Measurements from ENCODE around the gene RASSF8. TPM values are rescaled to one million over a fixed set of nuclear protein-coding genes. Genes with fewer than 3 reads are reported as not detected.

Gene RASSF8
- total RNA-seq, 1 experiment from 2014 or later = 51.2 TPM

DNA sequence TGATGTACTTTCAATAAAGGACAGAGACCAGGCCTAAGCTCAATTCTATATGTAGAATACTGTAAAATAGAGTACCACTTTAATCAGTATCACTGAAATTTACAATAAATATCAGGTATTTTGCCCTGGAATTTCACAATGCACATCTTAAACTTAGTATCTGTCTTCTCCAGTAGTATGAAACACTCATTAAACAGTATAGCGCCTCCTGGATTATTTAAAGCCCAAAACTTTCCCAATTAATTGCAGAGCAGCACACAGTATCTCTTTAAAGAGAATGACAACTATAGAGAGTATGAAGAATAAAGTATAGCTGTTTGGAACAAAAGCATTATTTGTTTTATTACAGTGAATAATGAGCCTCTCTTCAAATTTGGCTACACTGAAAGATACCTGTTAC lies 86.1 kb downstream of the RASSF8 start:
- peak overlapping the region; percentile 70 for H3K4me2 ChIP-seq (ENCODE audit: low read length)
- H3K27ac ChIP-seq (ENCODE audit: low read length) = peak overlapping the region; percentile 47
- CTCF ChIA-PET = interaction anchor here (0.9 kb wide), 1 partner anchor 47 kb away, joined by 3 read pairs; no protein-coding TSS in a partner anchor
- ATAC-seq = no peak
- no peak overlapping the region for H3K9ac ChIP-seq (ENCODE audit: low read length)
- no peak overlapping the region for H2AFZ ChIP-seq (ENCODE audit: low read length)
- no peaks in the 10 kb centered on the region for H3K9me3 ChIP-seq (ENCODE audit: low read length)
- H4K20me1 ChIP-seq (ENCODE audit: low read length) = no peaks in the 10 kb centered on the region; the same call in 1 of the 2 replicates
- H3K27me3 ChIP-seq (ENCODE audit: low read length) = no peaks in the 10 kb centered on the region
- TF ChIP-seq, protein P1, sequence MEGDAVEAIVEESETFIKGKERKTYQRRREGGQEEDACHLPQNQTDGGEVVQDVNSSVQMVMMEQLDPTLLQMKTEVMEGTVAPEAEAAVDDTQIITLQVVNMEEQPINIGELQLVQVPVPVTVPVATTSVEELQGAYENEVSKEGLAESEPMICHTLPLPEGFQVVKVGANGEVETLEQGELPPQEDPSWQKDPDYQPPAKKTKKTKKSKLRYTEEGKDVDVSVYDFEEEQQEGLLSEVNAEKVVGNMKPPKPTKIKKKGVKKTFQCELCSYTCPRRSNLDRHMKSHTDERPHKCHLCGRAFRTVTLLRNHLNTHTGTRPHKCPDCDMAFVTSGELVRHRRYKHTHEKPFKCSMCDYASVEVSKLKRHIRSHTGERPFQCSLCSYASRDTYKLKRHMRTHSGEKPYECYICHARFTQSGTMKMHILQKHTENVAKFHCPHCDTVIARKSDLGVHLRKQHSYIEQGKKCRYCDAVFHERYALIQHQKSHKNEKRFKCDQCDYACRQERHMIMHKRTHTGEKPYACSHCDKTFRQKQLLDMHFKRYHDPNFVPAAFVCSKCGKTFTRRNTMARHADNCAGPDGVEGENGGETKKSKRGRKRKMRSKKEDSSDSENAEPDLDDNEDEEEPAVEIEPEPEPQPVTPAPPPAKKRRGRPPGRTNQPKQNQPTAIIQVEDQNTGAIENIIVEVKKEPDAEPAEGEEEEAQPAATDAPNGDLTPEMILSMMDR (conservative IDR thresholded peaks at IDR 0.05; ENCODE audit: low read depth, low read length) = peak; percentile 59
- TF ChIP-seq EZH2 (IDR thresholded peaks at IDR 0.05; ENCODE audit: low read length, unreplicated experiment) (no peak), EZH2phosphoT487 (IDR thresholded peaks at IDR 0.05; ENCODE audit: borderline replicate concordance, low read length) (no peak)
- POLR2A ChIA-PET (ENCODE audit: unreplicated experiment) = no interaction called here
- no peak overlapping the region for H3K4me3 ChIP-seq (ENCODE audit: low read length)
- H3K79me2 ChIP-seq (ENCODE audit: low read length) = peaks cover 78% of the 10 kb centered on the region
- no peaks in the 10 kb centered on the region for H3K9me2 ChIP-seq (replicated peaks; ENCODE audit: low read length)
- DNase-seq = no peak
- intact Hi-C loops (cut with micrococcal nuclease) = loop anchor here (2.0 kb wide), 1 partner anchor 52 kb away; no protein-coding TSS in a partner anchor
- no peaks in the 10 kb centered on the region for H3K36me3 ChIP-seq (ENCODE audit: low read depth, low read length)
- H3K4me1 ChIP-seq (ENCODE audit: insufficient read depth, low read length) = peaks cover 57% of the 10 kb centered on the region
- H3F3A ChIP-seq (ENCODE audit: low read length, unreplicated experiment) = no peaks in the 10 kb centered on the region
- no TSS peak for BruUV-seq (replicated peaks)

DNA sequence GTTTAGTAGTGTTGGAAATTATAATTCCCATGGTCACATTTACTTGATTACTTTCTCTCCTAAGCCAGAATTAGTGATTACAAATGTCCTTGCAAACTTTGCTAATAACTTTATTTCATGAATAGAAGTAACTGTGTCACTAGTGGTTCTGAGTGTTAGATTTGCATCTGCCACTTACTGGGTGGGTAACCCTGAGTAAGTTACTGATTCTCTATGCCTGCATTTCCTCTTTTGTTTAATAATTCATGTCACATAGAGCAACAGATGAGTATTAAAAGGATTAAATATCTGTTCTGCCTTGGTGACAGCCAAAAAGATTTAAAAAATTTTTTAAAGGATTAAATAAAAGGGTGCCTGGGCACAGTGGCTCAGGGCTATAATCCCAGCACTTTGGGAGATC lies 87.7 kb downstream of the RASSF8 start:
- Histone ChIP-seq H3K4me2 (ENCODE audit: low read length) (peak overlapping the region; percentile 70; the same call in 1 of the 2 replicates), H3K9me3 (ENCODE audit: low read length) (no peaks in the 10 kb centered on the region), H2AFZ (ENCODE audit: low read length) (no peak overlapping the region), H3K4me1 (ENCODE audit: insufficient read depth, low read length) (peaks cover 57% of the 10 kb centered on the region), H3K9ac (ENCODE audit: low read length) (no peak overlapping the region), H3K36me3 (ENCODE audit: low read depth, low read length) (no peaks in the 10 kb centered on the region), H3K9me2 (replicated peaks; ENCODE audit: low read length) (no peaks in the 10 kb centered on the region), H3F3A (ENCODE audit: low read length, unreplicated experiment) (no peaks in the 10 kb centered on the region), H3K79me2 (ENCODE audit: low read length) (peaks cover 80% of the 10 kb centered on the region), H3K4me3 (ENCODE audit: low read length) (no peak overlapping the region), H3K27me3 (ENCODE audit: low read length) (no peaks in the 10 kb centered on the region), H3K27ac (ENCODE audit: low read length) (no peak overlapping the region), H4K20me1 (ENCODE audit: low read length) (no peaks in the 10 kb centered on the region; the same call in 1 of the 2 replicates)
- intact Hi-C loops (cut with micrococcal nuclease) = no loop called here
- ChIA-PET POLR2A (ENCODE audit: unreplicated experiment) (no interaction called here), CTCF (no interaction called here)
- DNase-seq (no peak), ATAC-seq (no peak)
- no TSS peak for BruUV-seq (replicated peaks)
- TF ChIP-seq, protein P1 (conservative IDR thresholded peaks at IDR 0.05; ENCODE audit: low read depth, low read length) = no peak

DNA sequence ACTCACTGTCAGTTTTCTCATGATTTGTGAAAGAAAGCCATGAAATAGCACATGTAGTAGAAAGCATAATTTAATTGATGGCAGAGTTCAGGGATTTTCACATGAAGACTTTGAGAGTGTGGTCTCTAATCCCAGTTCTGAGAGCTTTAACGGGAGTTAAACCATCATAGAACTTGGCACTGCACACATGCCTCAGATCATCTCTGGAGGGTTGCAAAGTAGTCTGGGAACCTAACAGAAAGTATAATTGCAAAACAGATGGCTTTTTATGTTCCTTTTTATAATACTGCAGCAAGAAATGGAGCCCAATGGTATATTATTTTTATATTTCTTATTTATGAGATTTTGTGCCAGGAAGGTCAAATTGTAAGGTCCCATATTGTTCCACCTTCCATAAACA lies 88.4 kb downstream of the RASSF8 start:
- no peak overlapping the region for H3K4me2 ChIP-seq (ENCODE audit: low read length)
- ChIA-PET CTCF (no interaction called here), POLR2A (ENCODE audit: unreplicated experiment) (no interaction called here)
- H3K4me1 ChIP-seq (ENCODE audit: insufficient read depth, low read length) = peaks cover 55% of the 10 kb centered on the region
- intact Hi-C loops (cut with micrococcal nuclease) = no loop called here
- H3K27ac ChIP-seq (ENCODE audit: low read length) = no peak overlapping the region
- H3K79me2 ChIP-seq (ENCODE audit: low read length) = peaks cover 79% of the 10 kb centered on the region
- H4K20me1 ChIP-seq (ENCODE audit: low read length) = no peaks in the 10 kb centered on the region; the same call in 1 of the 2 replicates
- no peaks in the 10 kb centered on the region for H3K9me3 ChIP-seq (ENCODE audit: low read length)
- TF ChIP-seq EZH2phosphoT487 (IDR thresholded peaks at IDR 0.05; ENCODE audit: borderline replicate concordance, low read length) (no peak), EZH2 (IDR thresholded peaks at IDR 0.05; ENCODE audit: low read length, unreplicated experiment) (no peak)
- TF ChIP-seq, protein P1 (conservative IDR thresholded peaks at IDR 0.05; ENCODE audit: low read depth, low read length) = no peak
- H3K9me2 ChIP-seq (replicated peaks; ENCODE audit: low read length) = no peaks in the 10 kb centered on the region
- H3K9ac ChIP-seq (ENCODE audit: low read length) = no peak overlapping the region
- no TSS peak for BruUV-seq (replicated peaks)
- H3K4me3 ChIP-seq (ENCODE audit: low read length) = no peak overlapping the region
- no peak overlapping the region for H2AFZ ChIP-seq (ENCODE audit: low read length)
- no peak for DNase-seq
- H3K36me3 ChIP-seq (ENCODE audit: low read depth, low read length) = no peaks in the 10 kb centered on the region
- no peaks in the 10 kb centered on the region for H3F3A ChIP-seq (ENCODE audit: low read length, unreplicated experiment)
- H3K27me3 ChIP-seq (ENCODE audit: low read length) = no peaks in the 10 kb centered on the region
- no peak for ATAC-seq
